CD14-positive monocyte (primary cell): Measurements from ENCODE around the gene MAP2K6. TPM values are rescaled to one million over a fixed set of nuclear protein-coding genes. Genes with fewer than 3 reads are reported as not detected.
A peak's percentile ranks its signal among the peaks of the same experiment; 100 is the strongest.

Experiments used
- DNase-seq, 3 donors: peaks; one replicate each; pipeline ENCODE4 v3.0.0-alpha.2; 2011 to 2022
- H2AFZ ChIP-seq: 2 replicates; pipeline ENCODE4 v1.6.0; 2012; ENCODE audit warnings: mild to moderate bottlenecking, low read depth, low read length, inconsistent platforms; ENCODE audit not compliant: insufficient read depth, poor library complexity, severe bottlenecking
- H3K27ac ChIP-seq, 2 donors: 1 replicate in 1 of 2; 2 replicates in 1 of 2; pipeline ENCODE4 v1.5.1; 2012 to 2013; ENCODE audit warnings: low read length in 2 of 2, control low read depth in 1 of 2, inconsistent platforms in 1 of 2, low read depth in 1 of 2, mild to moderate bottlenecking in 1 of 2
- H3K27me3 ChIP-seq, 2 donors: one replicate each; pipeline versions ENCODE4 v1.6.0 to v1.6.1; 2011 to 2013; ENCODE audit warnings: low read length in 2 of 2; ENCODE audit not compliant: control insufficient read depth in 2 of 2, insufficient read depth in 2 of 2
- H3K36me3 ChIP-seq, 2 donors: replicated peaks in 1 of 2; 1 replicate in 1 of 2; 2 replicates in 1 of 2; pipeline versions ENCODE4 v1.5.1 to v1.6.1; 2012 to 2013; ENCODE audit warnings: low read length in 2 of 2, control low read depth in 1 of 2, inconsistent platforms in 1 of 2, mild to moderate bottlenecking in 1 of 2; ENCODE audit not compliant: insufficient read depth in 2 of 2, control insufficient read depth in 1 of 2
- H3K4me1 ChIP-seq, 2 donors: 1 replicate in 1 of 2; 2 replicates in 1 of 2; pipeline versions ENCODE4 v1.5.1 to v1.6.1; 2012 to 2013; ENCODE audit warnings: low read length in 2 of 2, control low read depth in 1 of 2, inconsistent platforms in 1 of 2, mild to moderate bottlenecking in 1 of 2, moderate library complexity in 1 of 2; ENCODE audit not compliant: insufficient read depth in 2 of 2, control insufficient read depth in 1 of 2
- H3K4me2 ChIP-seq: replicated peaks from 2 replicates; pipeline ENCODE3; 2012; ENCODE audit warnings: low read length, moderate library complexity, mild to moderate bottlenecking; ENCODE audit not compliant: poor library complexity, severe bottlenecking; ENCODE audit errors: extremely low read depth
- H3K4me3 ChIP-seq, 3 experiments: fragments of 200-600 bp in 1 of 3; sonication (generic) in 1 of 3; replicated peaks in 1 of 3; 1 replicate in 2 of 3; 2 replicates in 1 of 3; pipeline ENCODE4 v1.5.1; 2011 to 2013; ENCODE audit warnings: low read length in 3 of 3, mild to moderate bottlenecking in 3 of 3, control low read depth in 2 of 3, low read depth in 2 of 3, inconsistent platforms in 1 of 3, moderate library complexity in 1 of 3
- H3K79me2 ChIP-seq: 2 replicates; pipeline ENCODE4 v1.6.0; 2012; ENCODE audit warnings: mild to moderate bottlenecking, control low read depth, inconsistent platforms, low read length, moderate library complexity; ENCODE audit not compliant: insufficient read depth
- H3K9ac ChIP-seq: 2 replicates; pipeline ENCODE4 v1.6.0; 2017; ENCODE audit warnings: low read length, mild to moderate bottlenecking; ENCODE audit not compliant: insufficient read depth, poor library complexity, severe bottlenecking
- H3K9me3 ChIP-seq, 2 donors: replicated peaks in 1 of 2; 1 replicate in 1 of 2; 2 replicates in 1 of 2; pipeline versions ENCODE4 v1.5.1 to v1.6.1; 2012 to 2013; ENCODE audit warnings: low read length in 2 of 2, control low read depth in 1 of 2; ENCODE audit not compliant: control insufficient read depth in 1 of 2, insufficient read depth in 1 of 2
- H4K20me1 ChIP-seq: 2 replicates; pipeline ENCODE4 v1.6.0; 2012; ENCODE audit warnings: mild to moderate bottlenecking, low read length, control low read depth, moderate library complexity; ENCODE audit not compliant: insufficient read depth
- H3K27ac Mint-ChIP-seq, 7 donors: one replicate each; pipeline ENCODE4 v1.8.0; 2020; ENCODE audit warnings: mild to moderate bottlenecking in 7 of 7, mixed read lengths in 7 of 7, moderate library complexity in 6 of 7, inconsistent platforms in 2 of 7
- H3K27me3 Mint-ChIP-seq, 3 donors: one replicate each; pipeline ENCODE4 v1.8.0; 2021 to 2022; ENCODE audit warnings: low read depth in 3 of 3, mild to moderate bottlenecking in 3 of 3, mixed read lengths in 3 of 3, moderate library complexity in 3 of 3, inconsistent platforms in 1 of 3
- H3K36me3 Mint-ChIP-seq, 2 donors: one replicate each; pipeline ENCODE4 v1.8.0; 2020; ENCODE audit warnings: mixed read lengths in 2 of 2, inconsistent platforms in 1 of 2, mild to moderate bottlenecking in 1 of 2
- H3K4me1 Mint-ChIP-seq: one replicate; pipeline ENCODE4 v1.8.0; 2020; ENCODE audit warnings: mild to moderate bottlenecking, mixed read lengths
- H3K4me3 Mint-ChIP-seq, 2 donors: one replicate each; pipeline ENCODE4 v1.8.0; 2020; ENCODE audit warnings: mild to moderate bottlenecking in 2 of 2, mixed read lengths in 2 of 2, moderate library complexity in 1 of 2
- H3K9me3 Mint-ChIP-seq, 7 donors: one replicate each; pipeline ENCODE4 v1.8.0; 2020 to 2022; ENCODE audit warnings: mixed read lengths in 7 of 7, mild to moderate bottlenecking in 6 of 7, moderate library complexity in 6 of 7, inconsistent platforms in 2 of 7
- WGBS: methylation state at CpG from one replicate; pipeline ENCODE4 v1.1.5; 2013; ENCODE audit warnings: missing lambda C conversion rate; ENCODE audit not compliant: insufficient coverage; 5-methylcytosine and 5-hydroxymethylcytosine counted together
- intact Hi-C, 2 donors: fragments of 100-400 bp; cut with micrococcal nuclease; formaldehyde crosslinking; loops; one replicate each; pipeline versions ENCODE4 v1.15.0 to v1.15.1; 2023
- polyA plus RNA-seq, 3 donors: library from polyadenylated mRNA; depleted of rRNA in 1 of 3; unstranded in 2 of 3; stranded (reverse) in 1 of 3; fragments of 300-500 nt in 2 of 3; fragments of >200 nt in 1 of 3; fragmentation: Illumina TruSeq in 2 of 3; gene quantifications; 1 replicate in 2 of 3; 2 replicates in 1 of 3; pipeline ENCODE4 v1.2.3, GENCODE V29; 2012 to 2021
- TF ChIP-seq, protein P1 (sequence below): fragments of 200-600 bp; IDR thresholded peaks from one replicate; pipeline ENCODE4 v1.8.0; 2022; ENCODE audit warnings: antibody characterized with exemption, mild to moderate bottlenecking

MAP2K6 gene
- polyA plus RNA-seq, 3 donors = 13.5 to 28.9 (median 18.5) TPM

DNA sequence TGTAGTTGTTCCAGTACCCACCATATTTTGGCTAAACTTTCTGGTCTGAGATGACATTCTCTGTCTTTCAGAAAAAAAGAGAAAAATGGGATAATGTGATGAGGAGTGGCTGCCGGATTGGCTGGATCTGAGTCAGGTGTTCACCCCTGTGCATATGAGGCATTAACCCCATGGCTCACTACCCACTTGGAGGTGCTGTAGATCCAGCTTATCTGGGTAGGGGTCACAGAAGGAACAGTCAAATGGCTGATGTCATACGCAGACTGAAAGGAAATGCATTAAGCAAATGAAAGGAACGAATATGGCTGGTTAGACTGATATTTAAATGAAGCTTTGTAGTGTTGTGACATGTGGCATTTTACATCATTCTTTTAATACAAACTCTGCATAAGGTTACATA is 17.3 kb downstream of the MAP2K6 start:
- Histone ChIP-seq H3K9ac (no peak overlapping the region), H3K36me3 (no peaks in the 10 kb centered on the region), H4K20me1 (peaks cover 3% of the 10 kb centered on the region), H2AFZ (no peak overlapping the region), H3K4me1 (peaks cover 31 to 39% of the 10 kb centered on the region in 2 donors), H3K27me3 (no peaks in the 10 kb centered on the region), H3K27ac (no peak overlapping the region), H3K4me3 (no peak overlapping the region), H3K4me2 (no peak overlapping the region), H3K9me3 (no peaks in the 10 kb centered on the region), H3K79me2 (peaks cover 1% of the 10 kb centered on the region)
- DNase-seq = no peak
- WGBS = no CpG with 5 or more reads among the region's 3 CpGs
- peak overlapping the region in 1 of 7 donors; percentile 25 for H3K27ac Mint-ChIP-seq
- peaks cover 35% of the 10 kb centered on the region for H3K4me1 Mint-ChIP-seq
- H3K9me3 Mint-ChIP-seq = no peaks in the 10 kb centered on the region
- peaks cover 0 to 3% (median 0%) of the 10 kb centered on the region in 3 donors for H3K27me3 Mint-ChIP-seq
- no peak overlapping the region for H3K4me3 Mint-ChIP-seq
- TF ChIP-seq, protein P1, sequence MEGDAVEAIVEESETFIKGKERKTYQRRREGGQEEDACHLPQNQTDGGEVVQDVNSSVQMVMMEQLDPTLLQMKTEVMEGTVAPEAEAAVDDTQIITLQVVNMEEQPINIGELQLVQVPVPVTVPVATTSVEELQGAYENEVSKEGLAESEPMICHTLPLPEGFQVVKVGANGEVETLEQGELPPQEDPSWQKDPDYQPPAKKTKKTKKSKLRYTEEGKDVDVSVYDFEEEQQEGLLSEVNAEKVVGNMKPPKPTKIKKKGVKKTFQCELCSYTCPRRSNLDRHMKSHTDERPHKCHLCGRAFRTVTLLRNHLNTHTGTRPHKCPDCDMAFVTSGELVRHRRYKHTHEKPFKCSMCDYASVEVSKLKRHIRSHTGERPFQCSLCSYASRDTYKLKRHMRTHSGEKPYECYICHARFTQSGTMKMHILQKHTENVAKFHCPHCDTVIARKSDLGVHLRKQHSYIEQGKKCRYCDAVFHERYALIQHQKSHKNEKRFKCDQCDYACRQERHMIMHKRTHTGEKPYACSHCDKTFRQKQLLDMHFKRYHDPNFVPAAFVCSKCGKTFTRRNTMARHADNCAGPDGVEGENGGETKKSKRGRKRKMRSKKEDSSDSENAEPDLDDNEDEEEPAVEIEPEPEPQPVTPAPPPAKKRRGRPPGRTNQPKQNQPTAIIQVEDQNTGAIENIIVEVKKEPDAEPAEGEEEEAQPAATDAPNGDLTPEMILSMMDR = no peak
- H3K36me3 Mint-ChIP-seq = peaks cover 6 to 10% of the 10 kb centered on the region in 2 donors
- intact Hi-C loops = no loop called here

DNA sequence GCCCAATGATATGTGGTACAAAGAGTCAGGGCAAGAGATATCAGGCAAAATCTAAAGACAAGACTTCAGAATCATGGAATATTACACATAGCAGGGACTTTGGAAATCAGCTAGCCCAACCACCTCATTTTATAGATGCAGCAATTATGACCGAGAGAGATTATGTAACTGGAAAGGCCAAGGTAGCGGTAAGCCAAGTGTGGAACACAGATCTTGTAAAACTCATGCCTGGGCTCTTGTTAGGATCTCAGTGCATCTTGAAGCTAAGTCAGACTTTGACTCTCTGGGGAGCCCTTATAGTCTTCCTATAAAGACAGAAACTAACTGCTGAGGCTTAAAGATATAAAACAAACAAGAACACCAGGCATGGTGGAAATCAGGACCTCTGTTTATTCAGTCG is 18.6 kb downstream of the MAP2K6 start:
- Histone ChIP-seq H3K79me2 (no peaks in the 10 kb centered on the region), H2AFZ (no peak overlapping the region), H4K20me1 (peaks cover 3% of the 10 kb centered on the region), H3K9me3 (no peaks in the 10 kb centered on the region), H3K4me1 (peaks cover 23 to 31% of the 10 kb centered on the region in 2 donors), H3K9ac (no peak overlapping the region), H3K4me2 (no peak overlapping the region), H3K4me3 (no peak overlapping the region), H3K27ac (no peak overlapping the region), H3K36me3 (no peaks in the 10 kb centered on the region), H3K27me3 (no peaks in the 10 kb centered on the region)
- peaks cover 29% of the 10 kb centered on the region for H3K4me1 Mint-ChIP-seq
- WGBS = 92% methylated on average over 2 of the region's 3 CpGs
- TF ChIP-seq, protein P1 = no peak
- no peak overlapping the region for H3K4me3 Mint-ChIP-seq
- no peaks in the 10 kb centered on the region for H3K9me3 Mint-ChIP-seq
- no peak overlapping the region for H3K27ac Mint-ChIP-seq
- intact Hi-C loops = no loop called here
- no peak for DNase-seq
- H3K36me3 Mint-ChIP-seq = peaks cover 8 to 10% of the 10 kb centered on the region in 2 donors
- H3K27me3 Mint-ChIP-seq = peaks cover 0 to 3% (median 0%) of the 10 kb centered on the region in 3 donors
